GM19324 (cell line): ENCODE measurements around the gene ADGRA1.

Experiments used
- ATAC-seq: cut with Tn5 transposase; IDR thresholded peaks from one replicate; pipeline ENCODE4 v1.9.1; 2021; ENCODE audit warnings: mild to moderate bottlenecking, moderate library complexity; ENCODE audit not compliant: unreplicated experiment, low FRiP score

The ADGRA1 gene

GRCh38 chr10:133159950-133160825, 72.5 kb downstream of the ADGRA1 start, which contains the start of gene KNDC1:
TSS of gene KNDC1 (plus strand) at chr10:133160219. CDS start at chr10:133160468, 249 bp downstream.
- ATAC-seq, result no peak

- ATAC-seq, result no peak
Measured at GRCh38 chr10:133160826-133161471, 73.2 kb downstream of the ADGRA1 start.

- ATAC-seq, result no peak
Measured at GRCh38 chr10:133161486-133162109, 73.9 kb downstream of the ADGRA1 start.

GRCh38 chr10:133162178-133162909, 74.6 kb downstream of the ADGRA1 start:
- ATAC-seq, result no peak

- ATAC-seq, result no peak
Measured at GRCh38 chr10:133162910-133163856, 75.5 kb downstream of the ADGRA1 start.

- ATAC-seq, result no peak
Measured at GRCh38 chr10:133163889-133164815, 76.4 kb downstream of the ADGRA1 start.

- ATAC-seq, result no peak
Measured at GRCh38 chr10:133164816-133165555, 77.3 kb downstream of the ADGRA1 start.

- no peak for ATAC-seq
Measured at GRCh38 chr10:133165556-133166503, 78.1 kb downstream of the ADGRA1 start.

GRCh38 chr10:133166504-133166827, 78.7 kb downstream of the ADGRA1 start:
- ATAC-seq, result no peak

GRCh38 chr10:133166828-133167692, 79.3 kb downstream of the ADGRA1 start:
- ATAC-seq, result no peak

- ATAC-seq, result no peak
Measured at GRCh38 chr10:133167693-133168616, 80.2 kb downstream of the ADGRA1 start.

- no peak for ATAC-seq
Measured at GRCh38 chr10:133168617-133169031, 80.9 kb downstream of the ADGRA1 start.

- ATAC-seq, result no peak
Measured at GRCh38 chr10:133169173-133169947, 81.6 kb downstream of the ADGRA1 start.

GRCh38 chr10:133170092-133170491, 82.4 kb downstream of the ADGRA1 start:
- ATAC-seq, result no peak
